K562 (cell line): Measurements from ENCODE around the gene MBNL1. TPM values are rescaled to one million over a fixed set of nuclear protein-coding genes. Genes with fewer than 3 reads are reported as not detected.

Source experiments
- ATAC-seq: fragments of 200-7000 bp; cut with Tn5 transposase; 3 replicates; pipeline ENCODE4 v1.9.1; 2020; ENCODE audit warnings: moderate library complexity
- BruUV-seq: library from RNA; stranded (reverse); fragments of 400-500 nt; replicated peaks from 2 replicates; lab custom pipeline; 2021; lab: Mats Ljungman, UMichigan
- CTCF ChIA-PET: fragments of 300-600 bp; formaldehyde crosslinking; extraction: SDS; loops from one replicate; lab custom pipeline; 2021; ENCODE audit warnings: low intra/inter-chr PET ratio; lab: Yijun Ruan, JAX
- POLR2A ChIA-PET: fragments of 300-600, 350-650 bp; sonication (Branson Sonifier 250); formaldehyde crosslinking; extraction: SDS; loops from one replicate; lab custom pipeline; 2021; ENCODE audit warnings: antibody characterized with exemption, inconsistent platforms; lab: Yijun Ruan, JAX
- DNase-seq, 4 experiments: peaks; one replicate each; pipeline versions ENCODE4 v3.0.0 to v3.0.0-alpha.2; 2011 to 2018; ENCODE audit warnings: low spot score in 3 of 4, mixed read lengths in 3 of 4; ENCODE audit errors: extremely low read depth in 1 of 4
- FAIRE-seq: peaks from 2 replicates; lab custom pipeline; 2011; peaks lifted over from hg19 to GRCh38; lab: Jason Lieb, UNC
- H2AFZ ChIP-seq: 2 replicates; pipeline ENCODE4 v1.6.0; 2011; ENCODE audit warnings: low read depth, low read length, control low read depth, inconsistent platforms
- H3K27ac ChIP-seq: fragments of 200-600 bp; 3 replicates; pipeline ENCODE4 v1.8.0; 2011; ENCODE audit warnings: low read depth, mild to moderate bottlenecking, control low read depth, inconsistent platforms, low read length, moderate library complexity, mixed read lengths; ENCODE audit errors: extremely low read depth
- H3K27me3 ChIP-seq, 2 experiments: fragments of 300-600 bp in 1 of 2; 2 replicates in 1 of 2; 3 replicates in 1 of 2; pipeline versions ENCODE4 v1.6.0 to v1.8.0; 2011; ENCODE audit warnings: inconsistent platforms in 2 of 2, low read length in 2 of 2, mild to moderate bottlenecking in 1 of 2, mixed read lengths in 1 of 2, moderate library complexity in 1 of 2; ENCODE audit not compliant: control insufficient read depth in 2 of 2, insufficient read depth in 2 of 2
- H3K36me3 ChIP-seq: fragments of 300-600 bp; 3 replicates; pipeline ENCODE4 v1.8.0; 2011; ENCODE audit warnings: mild to moderate bottlenecking, low read length, inconsistent platforms; ENCODE audit not compliant: control insufficient read depth, insufficient read depth
- H3K4me1 ChIP-seq, 2 experiments: fragments of 200-600 bp in 1 of 2; replicated peaks in 1 of 2; 2 replicates in 1 of 2; 3 replicates in 1 of 2; pipeline versions ENCODE4 v1.5.1 to v1.8.0; 2011; ENCODE audit warnings: inconsistent platforms in 2 of 2, low read length in 2 of 2, mild to moderate bottlenecking in 1 of 2, mixed read lengths in 1 of 2, moderate library complexity in 1 of 2; ENCODE audit not compliant: control insufficient read depth in 2 of 2, insufficient read depth in 2 of 2
- H3K4me2 ChIP-seq: 2 replicates; pipeline ENCODE4 v1.6.1; 2011; ENCODE audit warnings: low read length, control low read depth, inconsistent platforms, mixed read lengths; ENCODE audit not compliant: insufficient read depth
- H3K4me3 ChIP-seq: fragments of 200-600 bp; sonication (generic), shearing (Covaris generic); 2 replicates; pipeline ENCODE4 v1.5.1; 2016; ENCODE audit warnings: control low read depth, inconsistent platforms
- H3K79me2 ChIP-seq: fragments of 200-600 bp; 3 replicates; pipeline ENCODE4 v1.8.0; 2011; ENCODE audit warnings: low read length, inconsistent platforms; ENCODE audit not compliant: control insufficient read depth, insufficient read depth
- H3K9ac ChIP-seq, 2 experiments: 2 replicates each; pipeline versions ENCODE4 v1.6.0 to v1.6.1; 2011; ENCODE audit warnings: low read depth in 2 of 2, low read length in 2 of 2, control low read depth in 1 of 2, inconsistent platforms in 1 of 2, mild to moderate bottlenecking in 1 of 2, mixed read lengths in 1 of 2; ENCODE audit not compliant: insufficient read depth in 1 of 2
- H3K9me1 ChIP-seq: one replicate; pipeline ENCODE4 v1.6.0; 2011; ENCODE audit warnings: inconsistent platforms, mild to moderate bottlenecking, low read length, moderate library complexity; ENCODE audit not compliant: control insufficient read depth, insufficient read depth
- H3K9me3 ChIP-seq: replicated peaks from 2 replicates; pipeline ENCODE4 v1.5.1; 2011; ENCODE audit warnings: low read depth, low read length, inconsistent platforms; ENCODE audit not compliant: control insufficient read depth, insufficient read depth
- H4K20me1 ChIP-seq: replicated peaks from 2 replicates; pipeline ENCODE4 v1.6.1; 2011; ENCODE audit warnings: low read length, inconsistent platforms, mixed read lengths; ENCODE audit not compliant: control insufficient read depth, insufficient read depth
- CHD4 ChIP-seq: fragments of 200-600 bp; sonication (generic); IDR thresholded peaks from 3 replicates; pipeline ENCODE4 v1.6.1; 2012; ENCODE audit warnings: low read depth, mild to moderate bottlenecking, mixed read lengths, low read length, inconsistent platforms; ENCODE audit not compliant: insufficient read depth, insufficient replicate concordance, poor library complexity, severe bottlenecking
- CREB5 ChIP-seq: fragments of 250-450 bp; sonication (Bioruptor Pico); IDR thresholded peaks from 2 replicates; pipeline ENCODE4 v1.5.0; 2020; ENCODE audit warnings: mild to moderate bottlenecking
- KDM1A ChIP-seq, 2 experiments: fragments of 450-650 bp; IDR thresholded peaks; 2 replicates each; pipeline ENCODE4 v1.6.1; 2016; ENCODE audit warnings: mild to moderate bottlenecking in 2 of 2
- NR1H2 ChIP-seq: sonication (generic); formaldehyde crosslinking; IDR thresholded peaks from 2 replicates; pipeline ENCODE4 v1.4.0; 2020; ENCODE audit warnings: mild to moderate bottlenecking, missing genetic modification reagents
- SMARCA5 ChIP-seq: fragments of 450-650 bp; IDR thresholded peaks from 2 replicates; pipeline ENCODE4 v1.6.1; 2016
- THAP7 ChIP-seq: fragments of 250-450 bp; sonication (Bioruptor Pico); IDR thresholded peaks from 2 replicates; pipeline ENCODE4 v1.5.0; 2021
- ZNF408 ChIP-seq: fragments of 250-450 bp; sonication (Bioruptor Pico); IDR thresholded peaks from 2 replicates; pipeline ENCODE4 v1.4.0; 2020; ENCODE audit warnings: low read depth, mild to moderate bottlenecking, moderate library complexity
- WGBS: fragments of 100-300 bp; shearing (Covaris generic); methylation state at CpG from one replicate; pipeline ENCODE4 v1.1.6; 2016; ENCODE audit warnings: low coverage, mixed read lengths; ENCODE audit not compliant: insufficient coverage; ENCODE audit errors: missing lambda C conversion rate; 5-methylcytosine and 5-hydroxymethylcytosine counted together
- in situ Hi-C: fragments of 300-500 bp; cut with MboI; formaldehyde crosslinking; loops from 4 replicates; pipeline ENCODE4 v1.15.0; 2018; ENCODE audit warnings: inconsistent platforms, mixed read lengths
- intact Hi-C: fragments of 100-400 bp; cut with micrococcal nuclease; formaldehyde crosslinking; loops from 2 replicates; pipeline ENCODE4 v1.14.2; 2022
- polyA plus RNA-seq, 8 experiments: library from polyadenylated mRNA; depleted of rRNA in 4 of 8; stranded (reverse) in 5 of 8; unstranded in 3 of 8; fragments of >200 nt; fragmentation: Nextera tagmentation in 2 of 8; fragmentation: Illumina TruSeq in 1 of 8; extraction: Ambion mirVana in 2 of 8; extraction: Trizol in 1 of 8; gene quantifications; 2 replicates each; pipeline versions ENCODE4 v1.2.1 to v1.2.3, GENCODE V29; 2011 to 2014; ENCODE audit warnings: inconsistent platforms in 1 of 8, missing spikeins in 1 of 8
- total RNA-seq, 7 experiments: library from RNA; depleted of rRNA in 6 of 7; stranded (reverse); fragments of >200 nt in 6 of 7; fragmentation: Illumina TruSeq in 2 of 7; extraction: Trizol in 2 of 7; gene quantifications; 2 replicates each; pipeline versions ENCODE4 v1.2.1 to v1.2.3, GENCODE V29; 2011 to 2021; ENCODE audit warnings: low replicate concordance in 1 of 7

Gene MBNL1
- total and polyA plus RNA-seq, 9 of the 15 experiments (the other 6 are each of a cell fraction or from before 2014, with no cell fraction given): 70.3 to 243 (median 220) TPM

GRCh38 chr3:152295344-152295743 lies 26.6 kb downstream of the MBNL1 start:
- ChIA-PET POLR2A (interaction anchor here (2.5 to 3.3 kb wide), 2 partner anchors 10 to 12 kb away, joined by 11 to 24 read pairs; no protein-coding TSS in a partner anchor), CTCF (interaction anchor here (0.6 kb wide), 1 partner anchor 149 kb away, joined by 3 read pairs; no protein-coding TSS in a partner anchor)
- Histone ChIP-seq H3K9ac (no peak overlapping the region), H3K9me3 (no peaks in the 10 kb centered on the region), H4K20me1 (peaks cover 61% of the 10 kb centered on the region), H3K27ac (peak overlapping the region; percentile 46; the same call in 1 of the 3 replicates), H3K4me2 (no peak overlapping the region), H2AFZ (no peak overlapping the region), H3K79me2 (peaks cover 100% of the 10 kb centered on the region), H3K27me3 (no peaks in the 10 kb centered on the region), H3K4me1 (peaks cover 19 to 63% of the 10 kb centered on the region in 2 experiments), H3K36me3 (peaks cover 64% of the 10 kb centered on the region)
- intact Hi-C loops: no loop called here
- DNase-seq (no peak), ATAC-seq (peak; percentile 5), FAIRE-seq (no peak)
- in situ Hi-C loops: no loop called here
- no TSS peak for BruUV-seq
- TF ChIP-seq NR1H2 (CRISPR knock-in tag): no peak
- TF ChIP-seq THAP7 (CRISPR knock-in tag): no peak
- TF ChIP-seq SMARCA5: no peak
- no peak for TF ChIP-seq CREB5
- TF ChIP-seq ZNF408 (CRISPR knock-in tag): no peak
- TF ChIP-seq KDM1A (IDR thresholded peaks at IDR 0.05): no peak
- TF ChIP-seq CHD4: no peak
- TF ChIP-seq, all 486 proteins: peak for 0
- H3K9me1 ChIP-seq: peaks cover 6% of the 10 kb centered on the region
- no peak overlapping the region for H3K4me3 ChIP-seq
- 87% methylated on average over 1 of the region's 1 CpG for WGBS
